SIG-M5 treated with dmso at 0.1 percent for 504 hours (cell line): Measurements from ENCODE around the gene SLC6A16.
"Not testable (repeated sequence)": the region's sequence is repeated elsewhere in the genome, so short reads cannot be mapped to it uniquely, and the experiment has no call there.

Experiments used
- DNase-seq: peaks from one replicate; lab custom pipeline; 2025; ENCODE audit not compliant: unreplicated experiment; lab: John Stamatoyannopoulos, UW

The SLC6A16 gene

DNA sequence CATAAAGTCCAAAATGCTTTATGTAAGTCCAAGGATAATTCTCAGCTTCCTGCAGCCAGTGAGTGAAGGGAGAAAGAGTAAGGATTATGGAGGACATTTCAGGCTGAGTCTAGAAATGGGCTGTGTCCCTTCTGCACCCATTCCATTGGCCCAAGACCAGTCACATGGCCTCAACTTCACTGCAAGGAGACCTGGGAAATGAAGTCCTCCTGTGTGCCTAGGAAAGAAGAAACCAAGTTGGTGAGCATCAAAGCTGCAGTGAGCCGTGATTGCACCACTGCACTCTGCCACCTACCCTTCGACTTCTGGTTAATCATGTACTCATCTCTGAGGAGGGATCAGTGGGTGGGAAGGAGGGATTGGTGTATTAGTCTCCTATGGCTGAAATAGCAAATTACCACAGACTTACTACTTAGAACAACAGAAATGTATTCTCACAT lies 6.6 kb upstream of the SLC6A16 start:
- DNase-seq, result peak; percentile 86

DNA sequence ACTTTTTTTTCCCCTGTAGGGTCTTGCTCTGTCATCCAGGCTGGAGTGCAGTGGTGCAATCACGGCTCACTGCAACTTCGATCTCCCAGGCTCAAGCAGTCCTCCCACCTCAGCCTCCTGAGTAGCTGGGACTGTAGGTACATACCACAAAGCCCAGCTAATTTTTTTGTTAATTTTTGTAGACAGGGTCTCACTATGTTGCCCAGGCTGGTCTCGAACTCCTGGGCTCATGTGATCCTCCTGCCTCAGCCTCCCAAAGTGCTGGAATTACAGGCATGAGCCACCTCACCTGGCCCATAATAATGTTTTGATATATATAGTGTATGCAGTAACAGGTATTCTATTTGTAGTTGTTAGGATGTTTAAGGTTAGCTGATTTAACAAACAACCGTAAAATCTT lies 6.2 kb upstream of the SLC6A16 start:
- DNase-seq, result not testable (repeated sequence)

DNA sequence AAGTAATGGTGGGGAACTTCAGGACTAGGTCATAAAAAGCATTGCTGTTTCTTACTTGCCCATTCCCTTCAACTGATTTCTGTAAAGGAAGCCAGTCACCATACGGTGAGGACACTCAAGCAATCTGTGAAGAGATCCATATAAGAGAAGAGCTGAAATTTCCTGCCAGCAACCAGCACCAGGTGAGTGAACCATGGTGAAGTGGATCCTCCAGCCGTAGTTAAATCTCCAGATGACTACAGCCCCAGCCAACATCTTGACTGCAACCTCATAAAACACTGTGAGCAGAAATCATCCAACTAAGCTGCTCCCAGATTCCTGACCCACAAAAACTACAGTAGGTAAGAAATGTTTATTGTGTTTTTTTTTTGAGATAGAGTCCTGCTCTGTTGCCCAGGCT lies 3.8 kb upstream of the SLC6A16 start:
- DNase-seq, result no peak

DNA sequence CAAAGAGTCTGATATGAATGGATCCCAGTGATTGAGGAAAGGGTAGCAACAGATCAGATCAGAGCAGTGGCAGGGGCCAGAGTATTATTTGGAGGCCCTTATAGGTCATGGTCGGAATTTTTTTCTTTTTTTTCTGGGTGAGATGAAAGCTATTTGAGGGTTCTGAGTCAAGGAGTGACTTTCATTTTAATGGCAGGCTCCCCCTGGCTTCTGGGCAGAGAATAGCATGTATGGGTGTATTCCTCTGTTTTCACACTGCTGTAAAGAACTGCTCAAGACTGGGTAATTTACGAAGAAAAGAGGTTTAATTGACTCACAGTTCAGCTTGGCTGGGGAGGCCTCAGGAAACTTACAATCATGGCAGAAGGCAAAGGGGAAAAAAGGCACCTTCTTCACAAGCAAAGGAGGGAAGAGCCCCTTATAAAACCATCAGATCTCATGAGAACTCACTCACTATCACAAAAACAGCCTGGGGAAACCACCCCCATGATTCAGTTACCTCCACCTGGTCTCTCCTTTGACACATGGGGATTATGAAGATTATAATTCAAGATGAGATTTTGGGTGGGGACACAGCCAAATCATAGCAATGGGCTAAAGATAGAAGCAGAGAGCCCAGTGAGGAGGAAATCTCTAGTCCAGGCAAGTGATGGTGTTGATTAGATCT lies 3.0 kb upstream of the SLC6A16 start:
- DNase-seq, result peak; percentile 41

DNA sequence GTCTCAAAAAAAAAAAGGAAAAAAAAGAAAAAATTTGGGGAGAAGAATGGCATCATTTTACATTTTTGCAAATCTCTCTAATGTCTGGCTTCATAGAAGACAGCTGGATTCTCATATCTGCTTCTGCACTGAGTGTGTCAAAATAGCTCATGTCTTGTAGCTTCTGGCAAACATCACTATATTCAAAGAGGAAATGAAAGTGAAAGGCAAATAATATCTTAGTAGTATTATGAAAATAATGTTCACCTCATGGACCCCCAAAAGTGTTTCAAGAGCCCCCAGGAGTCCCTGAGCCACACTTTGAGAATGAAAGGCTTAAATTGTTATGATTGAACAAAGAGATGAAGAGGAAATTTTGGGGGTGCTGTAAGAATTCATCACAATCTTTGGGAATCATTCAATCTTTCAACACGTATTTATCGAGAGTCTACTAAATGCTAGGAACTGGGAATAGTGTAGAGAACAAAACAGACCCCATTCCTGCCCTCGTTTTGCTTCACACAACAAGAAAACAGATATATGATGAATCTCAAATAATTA lies 1.2 kb upstream of the SLC6A16 start:
- DNase-seq, result peak; percentile 19

DNA sequence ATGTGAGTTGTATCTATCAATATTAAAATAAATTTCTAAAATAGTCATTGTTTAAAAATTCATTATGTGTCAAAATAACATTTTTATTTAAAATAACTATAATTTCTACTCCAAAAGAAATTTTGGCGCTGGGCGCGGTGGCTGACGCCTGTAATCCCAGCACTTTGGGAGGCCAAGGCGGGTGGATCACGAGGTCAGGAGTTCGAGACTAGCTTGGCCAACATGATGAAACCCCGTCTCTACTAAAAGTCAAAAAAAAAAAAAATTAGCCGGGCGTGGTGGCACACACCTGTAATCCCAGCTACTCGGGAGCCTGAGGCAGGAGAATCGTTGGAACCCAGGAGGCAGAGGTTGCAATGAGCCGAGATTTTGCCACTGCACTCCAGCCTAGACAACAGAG lies 765 bp upstream of the SLC6A16 start:
- DNase-seq, result not testable (repeated sequence)

DNA sequence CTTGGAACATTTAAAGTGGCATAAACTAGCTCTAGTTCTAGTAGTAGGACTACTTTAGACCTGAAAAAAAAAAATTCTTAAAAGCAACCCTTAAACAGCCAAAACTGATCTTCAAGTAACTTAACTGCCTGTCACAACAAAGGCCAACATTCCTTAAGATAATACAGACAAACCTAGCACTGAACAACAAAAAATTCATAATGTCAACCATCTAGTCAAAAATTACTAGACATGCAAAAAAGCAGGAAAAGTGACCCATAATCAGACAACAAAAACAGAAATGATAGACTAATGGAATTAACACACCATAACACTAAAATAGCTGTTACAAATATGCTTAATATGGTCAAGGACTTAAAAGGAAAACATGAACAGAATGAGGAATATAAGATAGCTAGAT lies 6.7 kb downstream of the SLC6A16 start:
- DNase-seq, result no peak

DNA sequence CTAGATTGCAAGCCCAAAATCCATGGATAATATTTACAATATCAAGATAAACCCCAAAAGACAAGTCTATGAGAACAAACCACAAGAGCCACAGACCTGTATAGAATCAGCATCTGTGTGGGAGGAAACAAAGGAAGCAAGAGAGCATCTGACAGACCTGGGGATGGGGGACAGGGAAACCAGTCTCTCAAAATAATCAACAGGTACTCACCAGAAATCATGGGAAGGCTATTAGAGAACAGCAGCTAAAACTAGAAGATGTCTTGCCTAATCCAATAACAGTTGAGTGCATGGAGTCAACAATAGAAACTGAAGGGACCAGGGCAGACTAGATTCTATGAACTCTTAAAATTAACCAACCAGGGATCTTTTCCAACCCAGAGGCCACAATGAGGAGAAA lies 8.7 kb downstream of the SLC6A16 start:
- DNase-seq, result no peak

DNA sequence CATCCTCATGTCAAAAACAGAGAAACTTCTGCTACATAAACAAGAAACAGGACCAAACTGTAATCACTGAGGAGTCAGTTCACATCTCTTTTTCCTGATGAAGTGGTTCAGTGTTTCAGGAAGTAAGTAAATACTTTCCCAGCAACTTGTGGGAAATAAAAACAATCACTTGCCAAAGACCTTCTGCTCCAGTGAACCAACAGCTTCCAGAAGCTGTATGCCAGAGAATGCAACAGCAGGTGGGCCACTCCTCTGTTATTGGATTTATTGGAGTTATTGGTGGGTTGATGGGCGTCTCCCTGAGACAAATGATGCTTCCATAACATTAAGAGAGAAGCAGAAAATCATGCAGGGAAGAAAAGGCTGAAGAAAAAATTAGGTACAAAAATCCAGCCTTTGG lies 9.9 kb downstream of the SLC6A16 start:
- no peak for DNase-seq

DNA sequence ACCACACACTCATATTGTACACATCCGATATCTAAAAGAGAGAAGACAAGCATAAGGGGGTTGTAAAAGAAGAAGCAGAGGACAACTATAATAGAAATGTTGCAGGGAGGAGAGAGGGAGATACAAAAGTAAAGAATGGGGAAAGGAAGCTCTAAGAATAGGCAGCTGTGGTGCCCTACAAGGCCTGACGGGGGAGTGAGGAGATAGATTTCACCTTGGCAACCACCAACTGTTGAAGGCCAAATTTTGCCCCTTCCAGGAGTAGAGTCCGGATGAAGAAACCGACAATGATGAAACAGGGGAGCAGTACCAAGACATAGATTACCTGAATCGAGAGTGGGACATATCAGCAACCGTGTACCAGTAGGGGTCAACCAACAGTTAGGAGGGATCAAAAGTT lies 15.9 kb downstream of the SLC6A16 start:
- no peak for DNase-seq

DNA sequence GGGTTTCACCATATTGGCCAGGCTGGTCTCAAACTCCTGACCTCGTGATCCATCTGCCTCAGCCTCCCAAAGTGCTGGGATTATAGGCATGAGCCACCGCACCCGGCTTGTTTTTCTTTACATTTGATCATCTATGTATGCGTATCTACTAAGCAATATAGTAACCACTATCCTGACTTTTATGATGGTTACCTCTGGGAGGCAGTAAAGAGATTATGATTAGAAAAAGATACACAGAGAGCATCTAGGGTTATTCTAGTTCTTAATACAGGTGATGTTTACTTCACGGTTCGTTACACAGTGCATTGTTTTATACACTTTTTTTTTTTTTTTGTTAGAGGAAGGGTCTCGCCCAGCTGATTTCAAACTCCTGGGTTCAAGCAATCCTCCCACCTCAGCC lies 18.3 kb downstream of the SLC6A16 start:
- DNase-seq, result not testable (repeated sequence)

DNA sequence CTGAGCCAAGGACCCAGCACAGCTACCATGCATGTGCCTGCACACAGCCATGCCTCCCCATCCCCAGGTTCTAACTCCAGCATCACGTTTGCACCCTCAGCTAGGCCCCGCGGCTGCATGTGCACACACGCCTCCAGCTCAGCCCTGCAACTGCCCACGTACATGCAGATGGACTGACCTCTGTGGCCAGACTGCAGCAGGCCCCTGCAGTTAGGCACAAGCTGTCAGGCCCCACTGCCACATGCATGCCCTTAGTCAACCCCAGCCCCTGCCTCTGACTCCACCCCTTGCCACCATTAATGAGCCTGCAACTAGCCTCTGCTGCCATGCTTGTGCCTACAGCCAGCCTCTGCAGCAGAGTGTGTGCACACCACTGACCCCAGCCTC lies 23.1 kb downstream of the SLC6A16 start:
- DNase-seq, result no peak

DNA sequence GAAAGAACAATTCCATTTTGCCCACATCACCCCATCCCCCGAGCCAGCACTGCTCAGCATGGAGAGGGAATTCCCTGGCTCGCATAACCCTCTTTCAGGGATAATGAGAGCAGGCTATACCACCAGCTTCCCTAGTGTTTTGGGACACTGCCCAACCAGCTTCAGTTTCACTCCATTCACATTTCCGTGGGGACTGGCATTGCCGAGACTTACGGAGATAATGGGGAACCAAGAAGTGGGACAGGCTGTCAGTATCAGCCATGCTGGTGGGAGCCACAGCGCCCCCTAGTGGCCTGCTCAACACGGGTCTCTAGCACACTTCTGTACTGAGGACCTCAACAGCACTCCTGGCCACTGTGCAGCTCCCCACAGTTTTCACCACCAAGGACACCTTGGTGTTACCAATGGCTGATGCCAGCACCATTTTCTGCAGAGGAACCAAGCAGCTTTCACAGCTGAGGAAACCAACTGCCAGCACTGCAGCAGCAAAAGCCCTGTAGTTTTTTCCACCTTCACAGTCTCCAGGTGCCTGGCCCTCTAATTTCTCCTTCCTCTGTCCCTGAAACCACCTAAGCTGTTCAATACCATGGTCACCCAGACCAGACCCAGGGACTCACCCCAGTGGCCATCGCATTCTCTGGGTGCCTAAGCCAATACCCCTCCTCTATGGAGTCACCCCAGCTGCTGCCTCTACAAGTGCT lies 23.7 kb downstream of the SLC6A16 start:
- DNase-seq, result peak; percentile 73

DNA sequence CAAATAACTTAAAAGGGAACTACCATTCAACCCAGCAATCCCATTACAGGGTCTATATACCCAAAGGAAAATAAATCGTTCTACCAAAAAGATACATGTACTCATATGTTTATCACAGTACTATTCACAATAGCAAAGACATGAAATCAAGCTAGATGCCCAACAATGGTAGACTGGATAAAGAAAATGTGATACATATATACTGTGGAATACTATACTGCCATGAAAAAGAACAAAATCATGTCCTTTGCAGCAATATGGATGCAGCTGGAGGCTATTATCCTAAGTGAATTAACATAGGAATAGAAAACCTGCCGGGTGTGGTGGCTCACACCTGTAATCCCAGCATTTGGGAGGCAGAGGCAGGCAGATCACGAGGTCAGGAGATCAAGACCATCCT lies 26.3 kb downstream of the SLC6A16 start:
- DNase-seq, result not testable (repeated sequence)

DNA sequence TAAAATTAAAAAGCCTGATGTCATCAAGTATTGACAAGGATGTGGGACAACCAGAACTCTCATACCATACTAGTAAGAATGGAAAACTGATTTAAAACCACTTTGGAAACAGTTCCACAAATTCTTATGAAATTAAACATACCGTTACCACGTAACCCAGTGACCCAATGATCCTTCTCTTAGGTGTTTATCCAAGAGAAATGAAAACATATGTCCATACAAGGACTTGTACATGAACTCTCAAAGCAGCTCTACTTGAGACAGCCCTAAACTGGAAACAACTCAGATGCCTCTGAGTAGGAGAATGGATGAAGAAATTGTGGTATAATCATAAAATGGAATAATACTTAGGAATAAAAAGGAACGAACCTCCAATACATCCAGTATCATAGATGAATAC lies 27.6 kb downstream of the SLC6A16 start:
- no peak for DNase-seq

DNA sequence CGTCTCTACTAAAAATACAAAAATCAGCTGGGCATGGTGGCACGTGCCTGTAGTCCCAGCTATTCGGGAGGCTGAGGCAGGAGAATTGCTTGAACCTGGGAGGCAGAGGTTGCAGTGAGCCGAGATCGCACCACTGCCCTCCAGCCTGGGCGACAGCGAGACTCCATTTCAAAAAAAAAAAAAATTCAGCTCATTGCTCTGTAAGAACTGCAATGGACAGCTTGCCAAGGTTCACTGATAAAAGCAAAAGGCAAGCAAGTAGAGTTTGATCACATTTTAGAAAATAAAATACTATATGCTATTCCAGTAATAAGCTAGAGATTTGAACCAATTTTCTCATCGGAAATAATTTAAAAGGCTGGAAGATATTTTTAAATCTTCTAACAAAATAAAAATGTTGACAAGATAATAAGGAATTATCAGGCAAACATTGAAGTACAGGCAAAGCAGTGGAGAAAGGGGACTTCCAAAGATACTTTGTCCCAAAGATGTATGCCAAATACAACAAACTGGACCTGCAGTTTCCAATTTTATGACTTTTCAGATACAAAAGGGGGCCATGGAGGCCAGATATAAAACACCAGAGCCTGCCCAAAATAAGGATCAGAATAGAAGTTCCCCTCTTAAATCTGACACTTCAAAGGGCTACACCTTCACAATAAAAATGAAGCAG lies 29.6 kb downstream of the SLC6A16 start:
- DNase-seq, result no peak

DNA sequence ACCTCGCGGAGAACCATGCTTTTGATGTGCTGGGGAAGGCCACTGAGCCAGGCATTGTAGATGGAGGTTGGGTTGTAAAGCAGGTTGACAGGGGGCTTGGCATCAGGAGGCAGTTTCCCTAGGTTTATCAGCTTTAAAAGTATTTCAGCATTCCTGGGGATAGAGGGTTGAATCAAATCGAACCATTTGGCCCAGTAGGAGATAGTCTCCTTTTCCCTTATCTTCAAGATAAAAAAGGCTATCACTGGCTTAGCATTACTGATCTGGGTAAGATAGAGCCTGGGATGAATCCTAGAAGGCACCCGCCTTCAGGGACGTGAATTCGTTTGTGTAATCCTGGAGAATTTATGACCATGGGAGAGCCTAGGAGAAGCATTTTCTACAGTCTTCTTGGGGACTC lies 30.6 kb downstream of the SLC6A16 start:
- no peak for DNase-seq

DNA sequence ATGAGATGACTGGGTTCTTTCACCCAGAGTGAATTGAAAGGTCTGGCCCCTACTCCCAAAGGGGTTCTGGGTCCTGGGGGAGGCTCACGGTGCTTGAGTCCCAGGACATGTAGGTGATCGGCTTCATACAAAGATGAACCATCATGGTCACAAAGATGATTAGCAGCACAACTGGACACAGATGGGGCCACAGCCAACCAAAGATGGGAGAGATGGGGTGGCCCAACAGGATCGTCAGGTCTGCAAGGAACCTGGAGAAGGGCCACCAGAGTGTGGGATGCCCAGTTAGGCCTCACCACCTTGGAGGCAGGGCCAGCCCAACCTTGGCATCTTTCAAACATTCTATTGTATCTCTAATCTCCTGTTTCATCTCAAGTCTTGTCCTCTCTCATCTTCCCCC lies 34.5 kb downstream of the SLC6A16 start:
- no peak for DNase-seq

DNA sequence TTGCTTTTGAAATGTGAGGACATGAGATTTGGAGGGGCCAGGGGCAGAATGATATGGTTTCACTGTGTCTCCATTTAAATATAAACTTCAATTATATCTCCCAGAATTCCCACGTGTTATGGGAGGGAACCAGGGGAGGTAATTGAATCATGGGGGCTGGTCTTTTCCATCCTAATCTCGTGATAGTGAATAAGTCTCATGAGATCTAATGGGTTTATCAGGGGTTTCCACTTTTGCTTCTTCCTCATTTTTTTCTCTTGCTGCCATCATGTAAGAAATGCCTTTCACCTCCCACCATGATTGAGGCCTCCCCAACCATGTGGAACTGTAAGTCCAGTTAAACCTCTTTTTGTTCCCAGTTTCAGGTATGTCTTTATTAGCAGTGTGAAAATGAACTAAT lies 35.7 kb downstream of the SLC6A16 start:
- not testable (repeated sequence) for DNase-seq

DNA sequence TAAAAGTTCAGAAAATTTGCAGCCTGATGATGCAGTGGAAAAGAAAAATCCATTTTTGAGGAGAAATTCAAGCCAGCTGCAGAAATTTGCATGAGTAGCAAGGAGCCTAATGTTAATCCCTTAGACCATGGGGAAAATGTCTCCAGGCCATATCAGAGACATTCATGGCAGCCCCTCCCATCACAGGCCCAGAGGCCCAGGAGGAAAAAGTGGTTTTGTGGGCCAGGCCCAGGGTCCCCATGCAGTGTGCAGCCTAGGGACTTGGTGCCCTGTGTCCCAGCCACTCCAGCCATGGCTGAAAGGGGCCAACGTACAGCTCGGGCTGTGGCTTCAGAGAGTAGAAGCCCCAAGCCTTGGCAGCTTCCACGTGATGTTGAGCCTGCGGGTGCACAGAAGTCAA lies 36.8 kb downstream of the SLC6A16 start:
- DNase-seq, result not testable (repeated sequence)

DNA sequence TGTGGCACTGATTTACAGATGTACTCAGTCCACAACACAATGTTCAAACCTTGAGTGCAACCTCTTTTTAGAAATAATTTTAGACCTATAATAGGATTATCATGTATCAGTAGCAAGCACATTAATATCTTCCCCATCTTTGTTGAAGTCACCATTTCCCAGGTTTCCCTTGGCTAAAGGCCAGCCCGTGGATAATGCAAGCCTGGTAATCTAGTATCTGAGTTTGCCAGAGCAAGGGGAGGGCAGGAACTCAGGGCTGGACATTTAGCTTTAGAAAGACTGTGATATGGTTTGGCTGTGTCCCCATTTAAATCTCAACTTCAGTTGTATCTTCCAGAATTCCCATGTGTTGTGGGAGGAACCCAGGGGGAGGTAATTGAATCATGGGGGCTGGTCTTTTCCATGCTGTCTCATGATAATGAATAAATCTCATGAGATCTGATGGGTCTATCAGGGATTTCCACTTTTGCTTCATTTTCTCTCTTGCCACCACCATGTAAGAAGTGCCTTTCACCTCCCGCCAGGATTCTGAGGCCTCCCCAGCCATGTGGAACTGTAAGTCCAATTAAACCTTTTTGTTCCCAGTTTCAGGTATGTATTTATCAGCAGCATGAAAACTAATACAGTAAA lies 37.7 kb downstream of the SLC6A16 start:
- DNase-seq, result no peak

DNA sequence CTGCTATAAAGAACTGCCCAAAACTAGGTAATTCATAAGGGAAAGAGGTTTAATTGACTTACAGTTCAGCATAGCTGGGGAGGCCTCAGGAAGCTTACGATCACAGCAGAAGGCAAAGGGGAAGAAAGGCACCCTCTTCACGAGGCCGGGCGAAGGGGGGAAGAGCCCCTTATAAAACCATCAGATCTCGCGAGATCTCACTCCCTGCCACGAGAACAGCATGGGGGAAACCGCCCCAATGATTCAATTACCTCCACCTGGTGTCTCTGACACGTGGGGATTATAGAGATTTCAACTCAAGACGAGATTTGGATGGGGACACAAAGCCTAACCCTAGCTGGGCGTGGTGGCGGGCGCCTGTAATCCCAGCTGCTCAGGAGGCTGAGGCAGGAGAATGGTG lies 42.8 kb downstream of the SLC6A16 start:
- no peak for DNase-seq
